ENCODE data around the gene FAM131A. TPM values are rescaled to one million over a fixed set of nuclear protein-coding genes. Genes with fewer than 3 reads are reported as not detected.

Gene FAM131A
- total and polyA plus RNA-seq, 7 donors, result 12.6 to 36.7 (median 28.0) TPM

GRCh38 chr3:184317201-184317600, 20.2 kb upstream of the FAM131A start:
- peaks cover 0 to 73% (median 66%) of the 10 kb centered on the region in 4 donors for H3K4me1 ChIP-seq
- no peak for TF ChIP-seq EP300 (IDR thresholded peaks at IDR 0.05)
- TF ChIP-seq CTCF (IDR thresholded peaks at IDR 0.05), result no peak
- no peak for TF ChIP-seq POLR2AphosphoS5 (IDR thresholded peaks at IDR 0.05)
- no peak for TF ChIP-seq POLR2A (IDR thresholded peaks at IDR 0.05)
- no peaks in the 10 kb centered on the region for H3K9me3 ChIP-seq
- H3K36me3 ChIP-seq, result peaks cover 15 to 44% (median 33%) of the 10 kb centered on the region in 4 donors
- intact Hi-C loops (cut with DNase I), result no loop called here
- 74 to 76% methylated on average over 5 of the region's 5 CpGs for WGBS, 2 donors
- no peak for DNase-seq
- H3K4me3 ChIP-seq, result peak overlapping the region in 2 of 4 donors; percentile 82 to 93
- no peaks in the 10 kb centered on the region for H3K27me3 ChIP-seq
- H3K27ac ChIP-seq, result peak overlapping the region; percentile 98 to 99 (median 98)

- Histone ChIP-seq H3K36me3 (peaks cover 43 to 72% (median 62%) of the 10 kb centered on the region in 4 donors), H3K4me3 (peak overlapping the region in 3 of 4 donors; percentile 31 to 47 (median 41)), H3K4me1 (peaks cover 0 to 72% (median 68%) of the 10 kb centered on the region in 4 donors), H3K9me3 (no peaks in the 10 kb centered on the region), H3K27me3 (no peaks in the 10 kb centered on the region), H3K27ac (peak overlapping the region; percentile 91 to 99 (median 98))
- 4 to 16% methylated on average over 4 of the region's 4 CpGs for WGBS, 2 donors
- peak; percentile 99 for DNase-seq
- intact Hi-C loops (cut with DNase I), result loop anchor here (1.0 kb wide), 1 partner anchor 15 kb away; no protein-coding TSS in a partner anchor
- TF ChIP-seq EP300 (IDR thresholded peaks at IDR 0.05), result no peak
- peak; percentile 32 to 74 (median 66) for TF ChIP-seq POLR2AphosphoS5 (IDR thresholded peaks at IDR 0.05)
Observed at GRCh38 chr3:184320104-184320445, 17.3 kb upstream of the FAM131A start.

- intact Hi-C loops (cut with DNase I), result no loop called here
- DNase-seq, result no peak
- TF ChIP-seq EP300 (IDR thresholded peaks at IDR 0.05), result no peak
- TF ChIP-seq POLR2AphosphoS5 (IDR thresholded peaks at IDR 0.05), result no peak
- H3K4me3 ChIP-seq, result no peak overlapping the region
- 90 to 94% methylated on average over 5 of the region's 5 CpGs for WGBS, 2 donors
- no peaks in the 10 kb centered on the region for H3K27me3 ChIP-seq
- H3K36me3 ChIP-seq, result peaks cover 59 to 84% (median 78%) of the 10 kb centered on the region in 4 donors
- H3K9me3 ChIP-seq, result no peaks in the 10 kb centered on the region
- H3K27ac ChIP-seq, result peak overlapping the region; percentile 37 to 99 (median 98)
- peaks cover 0 to 58% (median 58%) of the 10 kb centered on the region in 4 donors for H3K4me1 ChIP-seq
Observed at GRCh38 chr3:184321666-184322065, 15.7 kb upstream of the FAM131A start.

GRCh38 chr3:184322731-184323487, 14.5 kb upstream of the FAM131A start:
- Histone ChIP-seq H3K4me3 (no peak overlapping the region), H3K36me3 (peaks cover 72 to 84% (median 80%) of the 10 kb centered on the region in 4 donors), H3K27me3 (no peaks in the 10 kb centered on the region), H3K27ac (peak overlapping the region; percentile 52 to 99 (median 98)), H3K9me3 (no peaks in the 10 kb centered on the region), H3K4me1 (peaks cover 0 to 46% (median 45%) of the 10 kb centered on the region in 4 donors)
- intact Hi-C loops (cut with DNase I), result no loop called here
- TF ChIP-seq CTCF (IDR thresholded peaks at IDR 0.05), result no peak
- TF ChIP-seq EP300 (IDR thresholded peaks at IDR 0.05), result no peak
- TF ChIP-seq POLR2AphosphoS5 (IDR thresholded peaks at IDR 0.05), result no peak
- no peak for TF ChIP-seq POLR2A (IDR thresholded peaks at IDR 0.05)
- no peak for DNase-seq
- 90 to 92% methylated on average over 20 of the region's 20 CpGs for WGBS, 2 donors

GRCh38 chr3:184323696-184324095, 13.7 kb upstream of the FAM131A start:
- H3K27me3 ChIP-seq, result no peaks in the 10 kb centered on the region
- peaks cover 0 to 39% (median 37%) of the 10 kb centered on the region in 4 donors for H3K4me1 ChIP-seq
- H3K9me3 ChIP-seq, result no peaks in the 10 kb centered on the region
- H3K4me3 ChIP-seq, result no peak overlapping the region
- 90 to 91% methylated on average over 8 of the region's 8 CpGs for WGBS, 2 donors
- peaks cover 80 to 84% (median 82%) of the 10 kb centered on the region in 4 donors for H3K36me3 ChIP-seq
- TF ChIP-seq POLR2A (IDR thresholded peaks at IDR 0.05), result no peak
- no peak for TF ChIP-seq EP300 (IDR thresholded peaks at IDR 0.05)
- no peak for TF ChIP-seq CTCF (IDR thresholded peaks at IDR 0.05)
- TF ChIP-seq POLR2AphosphoS5 (IDR thresholded peaks at IDR 0.05), result no peak
- intact Hi-C loops (cut with DNase I), result no loop called here
- DNase-seq, result no peak
- H3K27ac ChIP-seq, result peak overlapping the region in 2 of 4 donors; percentile 40 to 98
